Measurements from ENCODE around the gene CD58. TPM values are rescaled to one million over a fixed set of nuclear protein-coding genes. Genes with fewer than 3 reads are reported as not detected.

CD58 gene
- total RNA-seq, 1 experiment from 2014 or later = 41.9 TPM

DNA sequence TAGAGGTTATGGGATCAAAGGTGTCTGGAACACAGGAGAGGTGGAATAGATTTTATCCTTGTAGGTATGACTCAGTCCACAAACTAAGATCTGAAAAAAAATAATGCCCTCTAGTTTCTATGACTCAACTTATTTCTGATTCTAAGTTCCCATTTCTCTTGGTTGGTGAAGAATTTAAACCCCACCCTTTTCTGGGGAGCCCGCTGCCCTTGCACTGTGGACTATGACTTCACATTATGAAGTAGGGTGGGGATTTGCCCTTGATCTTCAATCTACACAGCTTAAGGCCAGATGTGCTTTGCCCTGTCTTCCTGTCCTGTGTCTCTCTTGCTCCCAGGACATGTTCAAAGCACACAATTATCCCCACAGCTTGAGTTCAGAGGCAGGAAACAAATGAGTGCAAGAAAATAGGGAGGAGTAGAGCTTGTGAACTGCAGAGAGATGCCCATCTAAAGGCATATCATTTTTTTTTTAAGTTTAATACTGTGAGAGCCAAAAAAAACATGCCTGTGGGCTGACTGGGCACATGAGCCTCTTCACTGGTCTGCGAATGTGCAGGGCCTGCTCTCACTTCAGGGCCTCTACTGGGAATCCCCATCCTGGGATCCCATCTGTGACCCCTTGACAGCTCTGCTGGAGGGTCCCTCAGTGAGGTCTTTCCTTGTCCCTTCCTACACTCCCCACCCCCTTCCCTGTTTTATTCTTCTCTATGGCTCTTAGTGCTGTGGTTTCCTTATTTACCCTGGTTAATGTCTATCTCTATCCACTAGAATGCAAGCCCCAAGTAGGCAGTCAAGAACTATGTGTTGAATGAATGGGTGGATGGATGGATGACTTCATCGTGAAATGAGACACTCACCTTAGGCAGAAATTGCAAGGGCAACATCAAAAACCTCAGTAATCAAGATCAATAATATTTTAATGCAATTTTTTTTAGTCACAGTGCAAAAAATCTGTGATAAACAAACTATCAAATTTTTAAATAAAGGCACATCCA, 61.5 kb downstream of the CD58 start:
- DNase-seq (ENCODE audit: low read depth) = peak; percentile 96

DNA sequence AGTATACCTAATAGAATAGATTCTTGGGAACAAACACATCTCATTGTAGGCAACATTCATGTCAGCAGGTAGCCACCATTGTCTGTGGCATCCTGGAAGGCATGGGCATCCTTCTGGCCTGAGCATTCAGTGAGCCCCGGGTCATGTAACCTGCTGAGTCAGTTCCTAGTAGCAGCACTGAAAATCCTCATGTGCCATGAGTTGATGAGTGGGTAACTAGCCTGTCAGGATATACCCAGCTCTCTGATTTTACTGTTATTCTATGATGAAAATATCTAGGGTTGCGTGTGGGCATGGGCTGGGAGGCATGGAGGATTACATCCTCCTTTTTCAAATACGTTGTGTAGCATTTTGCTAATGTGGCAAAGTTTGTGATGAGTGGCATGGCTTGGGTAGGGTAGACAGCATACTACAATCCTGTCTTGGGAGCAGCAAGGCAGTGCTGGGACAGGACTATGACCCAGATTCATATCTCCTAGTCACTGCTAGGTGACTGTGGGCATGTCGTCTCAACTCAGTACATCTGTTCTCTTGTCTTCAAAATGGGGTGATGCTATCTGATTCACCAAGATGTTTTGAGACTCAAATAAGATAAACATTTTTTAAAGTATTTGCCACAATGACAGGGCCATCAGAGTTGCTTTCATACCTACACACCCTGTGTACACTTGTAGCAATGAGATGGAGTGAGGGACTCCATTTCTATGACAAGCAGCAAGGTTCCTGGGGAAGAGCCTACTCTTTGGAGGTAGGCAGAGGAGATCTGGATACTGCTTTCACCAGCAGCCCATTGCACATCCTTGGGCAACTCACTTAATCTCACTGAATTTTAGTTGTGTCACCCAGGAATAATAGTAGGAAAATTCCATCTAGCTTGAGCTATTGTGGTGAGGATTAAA, 62.5 kb downstream of the CD58 start:
- DNase-seq (ENCODE audit: low read depth) = no peak

DNA sequence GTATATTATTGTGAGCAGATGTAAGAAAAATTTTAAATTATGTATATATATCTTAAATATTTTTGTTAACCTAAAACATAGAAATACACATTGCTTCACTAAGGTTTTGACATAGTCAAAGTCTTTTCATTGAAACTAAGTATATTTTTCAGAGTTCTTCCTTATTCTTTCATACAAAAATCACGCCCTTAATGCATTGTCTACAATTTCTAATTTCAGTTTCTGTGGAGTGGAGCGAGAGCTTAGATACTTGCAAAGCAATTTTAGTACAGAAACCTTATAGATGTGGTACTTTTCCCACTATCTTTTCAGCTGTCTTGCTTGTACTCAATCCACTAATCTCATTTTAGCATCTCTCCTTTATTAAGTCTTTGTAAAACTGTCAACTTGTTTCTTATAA, 63.2 kb downstream of the CD58 start:
- DNase-seq (ENCODE audit: low read depth) = no peak

DNA sequence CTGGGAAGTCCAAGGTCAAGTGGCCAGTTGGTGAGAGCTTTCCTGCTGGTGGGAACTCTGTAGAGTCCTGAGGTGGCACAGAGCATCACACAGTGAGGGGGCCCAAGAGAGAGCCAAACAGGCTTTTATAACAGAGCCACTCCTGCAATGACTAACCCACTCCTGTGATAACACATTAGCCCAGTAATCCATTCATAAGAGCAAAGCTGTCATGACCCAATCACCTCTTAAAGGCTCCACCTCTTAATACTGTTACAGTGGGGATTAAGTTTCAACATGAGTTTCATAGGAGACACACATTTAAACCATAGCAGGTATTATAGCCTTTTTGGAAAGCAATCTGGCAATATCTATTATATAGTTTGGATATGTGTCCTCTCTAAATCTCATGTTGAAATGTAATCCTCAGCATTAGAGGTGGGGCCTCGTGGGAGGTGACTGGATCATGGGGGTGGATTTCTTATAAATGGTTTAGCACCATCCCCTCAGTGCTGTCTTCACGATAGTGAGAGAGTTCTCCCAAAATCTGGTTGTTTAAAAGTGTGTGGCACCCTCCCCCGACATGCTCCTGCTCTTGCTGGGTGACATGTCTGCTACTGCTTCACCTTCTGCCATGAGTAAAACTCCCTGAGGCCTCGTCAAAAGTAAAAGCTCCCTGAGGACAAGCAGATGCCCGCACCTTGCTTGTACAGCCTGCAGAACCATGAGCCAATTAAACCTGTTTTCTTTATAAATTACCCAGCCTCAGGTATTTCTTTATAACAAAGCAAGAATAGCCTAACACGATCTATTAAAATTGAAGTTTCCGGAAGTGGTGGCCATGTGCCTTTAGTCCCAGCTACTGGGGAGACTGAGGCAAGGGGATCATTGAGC, 64.5 kb downstream of the CD58 start:
- DNase-seq (ENCODE audit: low read depth) = peak; percentile 82

DNA sequence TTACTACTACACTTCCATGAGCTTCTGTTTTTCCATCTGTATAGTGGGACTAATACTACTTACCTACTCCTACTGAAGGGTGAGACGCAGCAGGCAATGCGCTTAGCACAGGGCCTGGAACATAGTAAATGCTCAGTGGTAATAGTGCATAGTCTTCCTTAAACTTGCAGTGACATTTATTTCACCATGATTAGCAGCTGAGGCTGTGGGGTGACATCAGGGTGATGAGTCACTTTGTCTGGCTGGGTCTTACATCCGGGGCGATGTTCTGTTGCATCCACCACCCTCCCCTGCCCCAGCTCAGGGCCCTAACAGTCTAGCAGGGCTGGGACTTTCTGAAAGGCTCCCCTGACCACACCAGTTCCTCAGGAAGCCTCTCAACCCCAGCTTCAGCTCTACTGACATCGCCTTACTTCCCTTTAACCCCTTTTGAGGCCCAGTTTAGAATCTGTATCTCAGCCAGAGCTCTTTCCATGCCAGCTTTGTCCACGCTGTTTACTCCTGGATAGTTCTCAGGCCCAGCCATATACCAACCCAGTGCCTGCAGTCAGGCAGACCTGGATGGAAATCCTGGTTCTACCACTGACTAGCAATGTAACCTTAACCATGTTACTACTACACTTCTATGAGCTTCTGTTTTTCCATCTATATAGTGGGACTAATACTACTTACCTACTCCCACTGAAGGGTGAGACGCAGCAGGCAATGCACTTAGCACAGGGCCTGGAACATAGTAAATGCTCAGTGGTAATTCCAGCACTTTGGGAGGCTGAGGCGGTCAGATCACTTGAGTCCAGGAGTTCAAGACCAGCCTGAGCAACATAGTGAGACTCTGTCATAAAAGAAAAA, 66.3 kb downstream of the CD58 start:
- peak; percentile 85 for DNase-seq (ENCODE audit: low read depth)

DNA sequence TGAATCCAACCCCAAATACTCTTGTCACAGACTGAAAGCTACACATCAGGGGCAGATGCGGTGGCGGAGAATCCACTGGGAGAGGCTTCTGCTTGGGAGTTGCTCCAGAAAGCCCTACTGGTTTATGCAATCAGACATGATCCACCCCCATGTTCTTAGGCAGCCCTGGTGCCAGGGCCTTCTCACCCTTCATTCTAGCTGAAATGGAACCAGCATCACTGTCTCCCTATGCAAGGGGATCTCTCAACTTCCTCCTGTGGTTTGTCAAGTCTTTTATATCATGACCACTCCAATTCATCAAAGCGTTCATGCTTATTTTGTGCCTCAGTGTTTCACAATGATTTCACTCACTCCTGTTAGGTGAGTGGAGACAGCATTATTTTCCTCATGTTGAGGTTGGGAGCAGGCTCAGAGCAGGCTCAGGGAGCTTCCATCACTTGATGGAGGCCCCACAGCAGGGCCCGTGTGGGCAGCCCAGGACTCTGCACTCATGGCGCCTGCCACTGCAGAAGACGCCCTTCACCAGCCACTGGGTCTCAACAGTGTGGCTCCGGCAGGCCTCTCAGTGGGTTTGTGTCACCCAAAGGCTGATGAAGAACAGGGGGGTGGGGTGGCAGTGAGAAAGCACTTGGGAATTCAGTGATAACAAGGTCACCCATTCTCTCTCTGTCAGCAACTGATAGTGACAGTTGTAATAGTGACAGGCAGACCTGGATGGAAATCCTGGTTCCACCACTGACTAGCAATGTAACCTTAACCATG, 67.1 kb downstream of the CD58 start:
- DNase-seq (ENCODE audit: low read depth) = no peak

DNA sequence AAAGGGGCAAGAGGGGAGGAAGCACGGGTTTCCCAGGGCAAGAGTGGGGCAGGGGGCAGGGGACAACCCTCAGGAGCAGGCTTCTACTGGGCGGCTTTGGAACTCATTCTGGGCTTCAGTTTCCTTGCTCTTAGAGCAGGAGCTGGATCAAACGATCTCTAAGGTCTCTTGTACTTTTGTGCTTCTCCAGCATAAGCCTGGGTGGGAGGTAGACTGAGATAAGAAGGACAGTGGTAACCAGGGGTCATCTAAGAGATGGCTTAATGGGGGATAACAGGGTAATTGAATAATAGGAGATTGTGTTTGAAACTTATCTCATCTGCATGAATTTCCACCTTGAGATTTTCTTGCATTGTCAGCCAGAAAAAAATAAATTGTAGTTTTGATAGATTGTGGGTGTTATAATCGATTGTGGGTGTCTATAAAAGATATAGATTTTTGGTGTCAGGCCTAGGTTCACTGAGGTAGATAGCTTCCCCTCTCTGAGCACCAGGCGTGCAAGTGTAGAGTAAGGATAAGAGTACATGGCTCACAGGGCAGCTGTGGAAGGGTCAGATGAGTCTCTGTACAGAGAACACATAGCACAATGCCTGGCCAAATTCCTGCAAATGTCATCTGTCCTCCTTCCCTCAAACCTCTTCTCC, 68.0 kb downstream of the CD58 start:
- no peak for DNase-seq (ENCODE audit: low read depth)

DNA sequence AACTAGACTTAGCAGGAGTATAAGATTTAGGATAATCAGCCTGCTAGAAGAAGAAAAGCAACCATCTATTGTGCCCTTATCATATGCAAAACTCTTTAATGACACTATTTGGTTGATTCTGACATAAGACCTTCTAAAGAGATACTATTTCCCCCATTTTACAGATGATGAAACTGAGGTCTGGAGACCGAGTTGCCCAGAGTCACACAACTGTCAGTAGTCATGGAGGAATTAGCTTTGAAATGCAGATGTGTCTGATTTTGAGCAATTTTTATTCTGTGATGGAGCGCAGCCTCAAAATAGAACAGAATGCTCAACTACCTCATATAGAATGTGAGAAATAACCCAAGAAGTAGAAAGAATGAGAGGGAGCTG, 69.0 kb downstream of the CD58 start:
- no peak for DNase-seq (ENCODE audit: low read depth)

DNA sequence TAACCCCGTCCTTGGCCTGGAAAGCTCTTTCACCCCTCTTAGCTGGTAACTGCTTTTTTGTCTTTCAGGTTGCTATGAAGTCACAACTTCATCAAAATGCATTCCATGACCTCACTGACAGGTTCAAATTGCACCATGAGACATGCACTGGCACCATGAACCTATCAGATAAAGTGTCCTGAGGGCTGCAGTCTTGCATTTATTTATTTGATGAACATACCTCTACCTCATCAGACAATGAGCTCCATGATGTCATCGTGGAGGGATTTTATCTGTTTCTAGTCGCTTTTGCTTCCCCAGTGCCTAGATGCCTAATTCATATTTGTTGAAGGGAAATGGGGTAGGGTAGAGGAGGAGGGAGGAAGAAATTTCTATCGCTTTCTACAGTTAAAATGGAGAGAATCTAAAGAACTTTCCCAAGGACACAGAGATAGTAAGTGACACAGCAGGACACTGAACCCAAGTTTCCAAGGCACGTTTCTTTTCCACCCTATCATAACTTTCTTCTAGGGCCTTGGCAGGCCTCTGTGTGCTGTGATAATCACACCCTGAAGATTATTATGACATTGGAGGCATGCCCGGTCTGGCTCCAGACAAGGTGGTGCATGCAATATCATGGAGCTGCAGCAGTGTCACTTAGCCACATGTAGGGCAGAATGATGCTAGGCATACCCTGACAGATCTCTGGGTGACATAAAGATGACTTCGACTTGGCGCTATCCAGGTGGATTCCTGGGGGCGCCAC, 69.5 kb downstream of the CD58 start:
- DNase-seq (ENCODE audit: low read depth) = no peak

DNA sequence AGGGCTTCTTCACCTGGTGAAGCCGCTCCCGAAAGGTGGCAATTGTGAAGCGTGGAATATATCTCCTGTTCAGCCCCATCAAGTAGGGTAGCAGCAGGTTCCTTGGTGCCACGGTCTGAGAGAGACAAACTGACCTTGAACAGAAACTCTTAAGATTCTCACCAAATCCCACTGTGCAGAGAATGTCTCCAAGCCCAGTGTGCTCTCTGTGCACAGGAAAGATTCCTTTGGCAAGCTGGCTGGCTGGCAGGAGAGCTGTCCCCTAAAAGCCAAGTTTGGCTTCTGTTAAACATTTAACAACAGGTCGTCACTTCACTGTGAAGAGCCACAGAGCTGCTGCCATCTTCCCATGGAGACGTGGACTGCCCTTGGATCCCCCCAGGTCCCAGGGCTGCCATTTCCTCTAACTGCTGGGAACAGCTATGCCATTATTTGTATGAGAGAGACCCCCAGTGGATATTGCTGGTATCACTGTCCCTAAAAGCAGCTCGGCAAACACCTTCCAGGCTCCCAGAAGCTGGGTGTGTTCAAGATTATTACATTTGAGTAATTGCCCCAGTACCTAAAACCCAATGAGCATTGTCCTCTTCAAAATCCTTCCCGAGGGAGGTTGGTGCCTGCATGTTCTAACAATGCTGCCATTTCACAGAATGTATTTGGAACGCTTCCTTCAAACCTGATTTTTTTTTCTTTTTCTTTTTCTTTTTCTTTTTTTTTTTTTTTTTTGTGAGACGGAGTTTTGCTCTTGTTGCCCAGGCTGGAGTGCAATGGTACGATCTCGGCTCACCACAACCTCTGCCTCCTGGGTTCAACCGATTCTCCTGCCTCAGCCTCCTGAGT, 71.8 kb downstream of the CD58 start:
- peak; percentile 74 for DNase-seq (ENCODE audit: low read depth)

DNA sequence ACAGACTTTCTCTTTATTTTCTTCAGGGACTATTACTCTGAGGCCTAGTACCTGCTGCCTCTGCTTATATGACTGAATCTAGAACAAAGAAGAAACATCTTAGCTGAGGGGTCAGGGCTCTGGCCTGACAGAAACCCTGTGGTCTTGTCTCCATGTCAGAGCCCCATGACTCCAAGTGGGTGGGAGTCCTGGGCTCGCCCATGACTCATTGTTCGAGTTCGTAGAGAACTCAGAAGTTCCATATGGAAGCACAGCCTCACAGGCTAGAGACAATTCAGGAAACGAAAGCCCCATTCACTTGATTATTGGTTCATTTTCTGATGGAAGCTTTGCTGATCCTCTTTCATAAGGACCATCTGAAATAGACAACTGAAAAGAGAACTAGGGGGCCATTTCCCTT, 73.2 kb downstream of the CD58 start:
- DNase-seq (ENCODE audit: low read depth) = peak; percentile 64

DNA sequence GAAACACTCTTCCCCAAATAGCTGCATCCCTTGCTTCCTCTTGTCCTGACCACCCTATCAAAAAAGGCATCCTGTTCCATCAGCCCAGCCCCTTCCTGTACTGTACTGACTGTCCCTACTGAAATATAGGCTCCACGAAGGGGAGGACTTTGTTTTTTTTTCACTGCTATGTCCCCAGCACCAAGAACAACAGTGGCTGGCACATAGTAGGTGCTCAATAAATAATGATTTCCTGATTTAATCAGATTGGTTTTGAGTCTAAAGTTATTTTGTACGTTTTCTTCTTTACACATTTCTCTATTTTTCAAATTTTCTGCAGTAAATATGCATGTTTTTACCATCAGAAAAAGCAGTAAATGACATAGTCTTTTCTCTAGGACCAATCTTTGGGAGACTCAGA, 73.9 kb downstream of the CD58 start:
- no peak for DNase-seq (ENCODE audit: low read depth)

DNA sequence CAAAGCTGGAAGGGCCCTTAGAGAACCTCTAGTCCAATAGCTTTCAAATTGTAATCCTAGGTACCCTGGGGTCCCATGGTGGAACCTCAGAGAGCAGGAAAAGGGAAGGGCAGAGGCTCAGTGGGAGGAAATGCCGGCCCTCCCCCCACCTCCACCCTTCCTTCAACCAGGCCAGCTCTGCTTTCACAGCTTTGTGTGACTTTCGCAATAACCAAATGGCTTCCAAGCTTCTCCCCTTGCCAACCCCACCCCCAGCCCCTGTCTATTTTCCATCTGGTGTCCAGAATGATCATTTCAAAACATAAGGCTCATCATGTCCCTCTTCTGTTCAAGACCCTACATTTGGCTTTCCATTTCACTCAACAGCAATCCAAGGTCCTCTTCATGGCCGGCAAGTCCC, 74.4 kb downstream of the CD58 start:
- DNase-seq (ENCODE audit: low read depth) = no peak

DNA sequence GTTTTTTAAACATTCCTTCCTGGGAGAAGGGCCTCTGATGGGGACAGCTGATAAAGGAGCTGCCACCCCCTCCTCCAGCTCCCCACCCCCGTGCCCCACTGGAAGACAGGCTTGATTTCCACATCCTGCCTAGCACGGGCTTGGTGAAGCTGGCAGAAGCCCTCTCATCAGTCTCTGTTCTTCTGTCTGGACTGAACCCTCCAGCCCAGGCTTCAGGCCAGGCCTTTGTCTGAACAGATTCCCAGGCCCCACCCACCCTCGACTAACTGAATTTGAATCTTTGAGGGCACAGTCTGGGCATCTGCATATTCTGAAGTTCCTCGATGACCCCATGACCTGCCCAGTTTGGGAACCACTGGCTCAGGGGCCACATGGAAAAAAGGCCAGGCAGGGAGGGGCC, 75.3 kb downstream of the CD58 start:
- no peak for DNase-seq (ENCODE audit: low read depth)

DNA sequence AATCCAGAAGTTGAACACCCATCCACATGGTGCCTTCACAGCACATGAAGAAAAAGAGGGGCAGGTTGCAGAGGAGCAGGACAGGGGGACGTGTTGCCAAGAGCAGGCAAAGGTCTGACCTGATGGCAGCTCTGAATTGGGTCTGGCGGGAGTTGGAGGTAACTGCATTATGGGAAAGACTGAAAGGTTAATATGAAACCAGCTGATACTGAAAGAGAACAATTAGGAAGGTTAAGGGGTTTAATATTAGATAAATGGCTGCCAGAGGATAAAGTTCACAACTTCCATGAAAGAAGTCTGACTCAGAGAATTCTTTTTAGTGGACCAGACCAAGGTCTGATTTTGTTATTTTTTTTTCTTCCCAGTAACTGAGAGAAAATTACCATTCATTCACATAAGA, 76.1 kb downstream of the CD58 start:
- DNase-seq (ENCODE audit: low read depth) = no peak

DNA sequence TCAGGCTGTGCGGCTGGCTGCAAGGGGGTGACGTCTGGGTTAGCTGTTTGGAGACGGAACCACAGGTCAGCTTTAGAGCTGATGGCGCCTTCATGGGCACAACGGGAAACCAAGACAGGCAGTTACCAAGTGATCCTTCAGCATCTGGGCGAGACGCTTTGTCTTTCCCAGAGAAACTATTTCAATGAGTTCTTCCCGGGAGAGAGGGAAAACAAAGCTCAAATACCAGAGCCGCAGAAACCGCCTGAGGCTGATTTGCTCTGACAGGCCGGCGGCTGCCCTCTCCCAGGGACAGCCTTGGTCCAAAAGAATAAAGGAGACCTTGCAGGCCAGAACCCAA, 76.5 kb downstream of the CD58 start:
- no peak for DNase-seq (ENCODE audit: low read depth)

DNA sequence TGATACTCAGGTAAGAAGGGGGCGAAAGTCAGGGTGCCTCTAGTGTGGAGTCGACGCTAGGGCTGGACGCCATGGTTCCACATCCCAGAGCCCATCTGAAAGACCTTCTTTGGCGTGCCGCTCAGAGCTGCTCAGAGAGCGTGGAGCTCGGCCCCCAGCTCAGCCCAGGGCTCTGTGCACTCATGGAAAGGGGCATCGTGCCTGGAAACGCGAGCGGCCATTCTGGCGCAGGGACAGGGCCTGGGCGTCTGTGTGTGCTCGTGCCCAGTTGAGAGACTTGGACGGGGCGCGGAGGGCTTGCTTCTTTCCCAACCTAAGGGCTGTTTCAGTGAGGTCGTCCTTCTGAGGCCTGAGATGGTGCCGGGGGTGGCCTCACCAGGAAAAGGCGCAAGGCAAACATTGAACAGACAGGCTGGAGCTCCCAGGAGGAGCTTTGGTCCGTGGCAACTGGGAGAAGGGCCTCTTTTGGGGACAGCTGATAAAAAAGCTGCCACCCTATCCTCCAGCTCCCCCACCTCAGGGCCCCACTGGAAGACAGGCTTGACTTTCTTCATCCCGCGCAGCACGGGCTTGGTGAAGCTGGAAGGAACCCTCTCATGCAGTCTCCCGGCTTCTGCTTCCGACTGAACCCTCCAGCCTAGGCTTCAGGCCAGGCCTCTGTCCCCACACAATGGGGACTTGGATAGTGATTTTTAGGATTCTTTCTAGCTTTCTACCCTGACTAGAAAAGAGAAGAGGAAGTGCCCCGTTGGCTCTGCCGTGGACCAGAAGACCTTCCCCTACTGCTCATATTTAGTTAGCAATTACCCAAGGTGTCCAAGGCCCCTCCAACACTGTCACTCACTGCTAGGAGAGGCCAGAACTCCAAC, 77.1 kb downstream of the CD58 start:
- no peak for DNase-seq (ENCODE audit: low read depth)
